OCI-LY1 (cell line): ENCODE measurements around the gene NCDN.

Experiments
- H2AFZ ChIP-seq: fragments of 200-600 bp; sonication (generic), shearing (Covaris generic); 2 replicates; pipeline ENCODE4 v1.6.0; 2014; ENCODE audit warnings: antibody characterized with exemption, mild to moderate bottlenecking, low read length
- H3F3A ChIP-seq: fragments of 200-600 bp; sonication (generic), shearing (Covaris generic); 2 replicates; pipeline ENCODE4 v1.6.0; 2014; ENCODE audit warnings: mild to moderate bottlenecking, antibody characterized with exemption, low read length, moderate library complexity; ENCODE audit not compliant: insufficient read depth
- H3K27ac ChIP-seq: fragments of 200-600 bp; sonication (generic); 2 replicates; pipeline ENCODE4 v1.5.1; 2014; ENCODE audit warnings: low read length, mixed run types, mild to moderate bottlenecking, low read depth; ENCODE audit not compliant: poor library complexity, severe bottlenecking
- H3K27me3 ChIP-seq: fragments of 200-600 bp; sonication (generic); 2 replicates; pipeline ENCODE4 v1.6.0; 2014; ENCODE audit warnings: antibody characterized with exemption, mild to moderate bottlenecking, low read length, moderate library complexity; ENCODE audit not compliant: insufficient read depth
- H3K36me3 ChIP-seq: fragments of 200-600 bp; sonication (generic); 2 replicates; pipeline ENCODE4 v1.6.1; 2014; ENCODE audit warnings: mild to moderate bottlenecking, antibody characterized with exemption, low read length, moderate library complexity, mixed read lengths; ENCODE audit not compliant: insufficient read depth
- H3K4me1 ChIP-seq: fragments of 200-600 bp; sonication (generic); 2 replicates; pipeline ENCODE4 v1.5.1; 2014; ENCODE audit warnings: mild to moderate bottlenecking, low read length, moderate library complexity; ENCODE audit not compliant: insufficient read depth, severe bottlenecking
- H3K4me2 ChIP-seq: fragments of 200-600 bp; sonication (generic), shearing (Covaris generic); 2 replicates; pipeline ENCODE4 v1.6.1; 2014; ENCODE audit warnings: low read length
- H3K4me3 ChIP-seq: fragments of 200-600 bp; sonication (generic); 2 replicates; pipeline ENCODE4 v1.5.1; 2014; ENCODE audit warnings: low read length, low read depth, mild to moderate bottlenecking, mixed read lengths; ENCODE audit not compliant: poor library complexity, severe bottlenecking
- H3K79me2 ChIP-seq: fragments of 200-600 bp; shearing (Covaris generic); 2 replicates; pipeline ENCODE4 v1.6.1; 2016; ENCODE audit warnings: mixed run types, low read length, mixed read lengths; ENCODE audit not compliant: insufficient read depth
- H3K9ac ChIP-seq: fragments of 200-600 bp; sonication (generic), shearing (Covaris generic); 2 replicates; pipeline ENCODE4 v1.6.1; 2014; ENCODE audit warnings: mild to moderate bottlenecking, low read length, mixed read lengths
- H3K9me2 ChIP-seq: fragments of 200-600 bp; sonication (generic), shearing (Covaris generic); 2 replicates; pipeline ENCODE4 v1.6.1; 2014; ENCODE audit warnings: low read depth, mild to moderate bottlenecking, low read length, mixed read lengths
- H3K9me3 ChIP-seq: fragments of 200-600 bp; shearing (Covaris generic); 2 replicates; pipeline ENCODE4 v1.6.1; 2014; ENCODE audit warnings: low read length, mixed read lengths
- H4K20me1 ChIP-seq: fragments of 200-600 bp; sonication (generic), shearing (Covaris generic); 2 replicates; pipeline ENCODE4 v1.6.0; 2016; ENCODE audit warnings: mild to moderate bottlenecking, low read length; ENCODE audit not compliant: insufficient read depth
- EZH2 ChIP-seq: fragments of 200-600 bp; sonication (generic), shearing (Covaris generic); IDR thresholded peaks from 2 replicates; pipeline ENCODE4 v1.8.0; 2017; ENCODE audit warnings: borderline replicate concordance, mixed run types, mild to moderate bottlenecking, antibody characterized with exemption, low read length, moderate library complexity, mixed read lengths
- TF ChIP-seq, protein P1 (sequence below): fragments of 200-600 bp; sonication (generic), shearing (Covaris generic); IDR thresholded peaks from 2 replicates; pipeline ENCODE4 v1.5.1; 2017; ENCODE audit warnings: mild to moderate bottlenecking, antibody characterized with exemption, low read length, moderate library complexity, mixed read lengths

NCDN gene

DNA sequence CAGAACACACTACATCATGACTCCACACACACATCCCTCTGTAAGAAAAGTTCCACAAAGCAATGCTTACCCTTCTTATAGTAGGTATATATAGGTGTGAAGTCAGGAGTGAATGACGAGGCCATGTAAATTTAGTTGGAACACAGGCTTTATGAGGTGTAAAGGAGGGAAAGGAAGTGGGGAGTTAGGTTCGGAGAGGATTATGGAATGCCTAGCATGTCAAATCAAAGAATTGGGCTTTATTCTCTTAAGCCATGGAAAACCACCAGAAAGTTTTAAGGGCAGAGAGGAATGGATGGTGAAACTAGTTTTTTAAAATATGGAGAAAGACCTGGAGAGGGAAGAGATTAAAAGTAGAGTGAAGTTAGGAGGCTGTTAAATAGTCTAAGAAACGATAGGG lies 41.8 kb downstream of the NCDN start:
- Histone ChIP-seq H3K9me2 (no peaks in the 10 kb centered on the region), H3K9ac (no peak overlapping the region), H3K4me1 (no peaks in the 10 kb centered on the region), H3K27ac (no peak overlapping the region), H3K79me2 (no peaks in the 10 kb centered on the region), H3K36me3 (peaks cover 44% of the 10 kb centered on the region), H2AFZ (no peak overlapping the region), H3K9me3 (no peaks in the 10 kb centered on the region), H3K4me3 (no peak overlapping the region), H3K4me2 (no peak overlapping the region), H3K27me3 (no peaks in the 10 kb centered on the region), H3F3A (no peaks in the 10 kb centered on the region), H4K20me1 (no peaks in the 10 kb centered on the region)
- TF ChIP-seq, protein P1, sequence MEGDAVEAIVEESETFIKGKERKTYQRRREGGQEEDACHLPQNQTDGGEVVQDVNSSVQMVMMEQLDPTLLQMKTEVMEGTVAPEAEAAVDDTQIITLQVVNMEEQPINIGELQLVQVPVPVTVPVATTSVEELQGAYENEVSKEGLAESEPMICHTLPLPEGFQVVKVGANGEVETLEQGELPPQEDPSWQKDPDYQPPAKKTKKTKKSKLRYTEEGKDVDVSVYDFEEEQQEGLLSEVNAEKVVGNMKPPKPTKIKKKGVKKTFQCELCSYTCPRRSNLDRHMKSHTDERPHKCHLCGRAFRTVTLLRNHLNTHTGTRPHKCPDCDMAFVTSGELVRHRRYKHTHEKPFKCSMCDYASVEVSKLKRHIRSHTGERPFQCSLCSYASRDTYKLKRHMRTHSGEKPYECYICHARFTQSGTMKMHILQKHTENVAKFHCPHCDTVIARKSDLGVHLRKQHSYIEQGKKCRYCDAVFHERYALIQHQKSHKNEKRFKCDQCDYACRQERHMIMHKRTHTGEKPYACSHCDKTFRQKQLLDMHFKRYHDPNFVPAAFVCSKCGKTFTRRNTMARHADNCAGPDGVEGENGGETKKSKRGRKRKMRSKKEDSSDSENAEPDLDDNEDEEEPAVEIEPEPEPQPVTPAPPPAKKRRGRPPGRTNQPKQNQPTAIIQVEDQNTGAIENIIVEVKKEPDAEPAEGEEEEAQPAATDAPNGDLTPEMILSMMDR = no peak
- TF ChIP-seq EZH2 = no peak

DNA sequence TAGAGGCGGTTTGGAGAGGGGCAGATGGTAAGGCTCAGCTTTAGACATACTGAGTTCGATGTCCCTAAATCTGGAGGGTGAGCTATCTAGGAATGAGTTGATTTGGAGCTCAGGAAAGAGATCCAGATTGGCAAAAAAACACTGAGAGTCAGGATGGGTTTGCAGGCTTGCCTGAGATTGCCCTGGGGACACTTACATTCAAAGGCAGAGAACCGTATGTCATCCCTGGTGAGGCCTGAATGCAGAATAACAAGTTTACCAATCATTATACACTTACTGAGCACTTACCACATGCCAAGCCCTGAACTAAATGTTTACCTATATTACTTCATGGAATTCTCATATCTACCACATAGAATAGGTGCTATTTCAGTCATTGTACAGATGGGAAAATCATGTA lies 43.0 kb downstream of the NCDN start:
- Histone ChIP-seq H3K4me3 (no peak overlapping the region), H3K9ac (no peak overlapping the region), H3K27ac (no peak overlapping the region), H3K4me2 (no peak overlapping the region), H3K9me2 (no peaks in the 10 kb centered on the region), H3K36me3 (peaks cover 55% of the 10 kb centered on the region), H3K4me1 (no peaks in the 10 kb centered on the region), H3K27me3 (no peaks in the 10 kb centered on the region), H3F3A (no peaks in the 10 kb centered on the region), H3K9me3 (no peaks in the 10 kb centered on the region), H2AFZ (no peak overlapping the region), H3K79me2 (no peaks in the 10 kb centered on the region), H4K20me1 (no peaks in the 10 kb centered on the region)
- TF ChIP-seq, protein P1 = no peak
- no peak for TF ChIP-seq EZH2

DNA sequence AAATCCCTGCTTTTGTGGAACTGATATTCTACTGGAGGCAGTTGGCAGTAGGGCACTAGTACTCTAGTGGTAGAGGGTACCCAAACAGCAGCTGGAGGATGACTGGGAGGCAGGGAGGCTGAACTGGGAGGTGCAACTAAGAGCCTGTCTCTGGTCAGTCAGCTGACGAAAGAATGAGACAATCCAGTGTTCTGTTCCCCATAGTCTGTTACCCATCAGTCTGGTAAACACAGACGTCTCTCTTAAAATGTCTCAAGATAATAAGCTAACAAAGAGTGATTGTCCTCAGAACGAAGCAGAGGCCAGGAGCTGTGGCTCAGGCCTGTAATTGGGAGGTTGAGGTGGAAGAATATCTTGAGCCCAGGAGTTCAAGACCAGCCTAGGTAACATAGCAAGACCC lies 45.9 kb downstream of the NCDN start:
- Histone ChIP-seq H3K4me3 (no peak overlapping the region), H3K4me1 (no peaks in the 10 kb centered on the region), H3K9ac (no peak overlapping the region), H3K4me2 (no peak overlapping the region), H3K27me3 (no peaks in the 10 kb centered on the region), H4K20me1 (no peaks in the 10 kb centered on the region), H3K9me3 (no peaks in the 10 kb centered on the region), H3K79me2 (peaks cover 17% of the 10 kb centered on the region; the same call in 1 of the 2 replicates), H3K36me3 (peaks cover 84% of the 10 kb centered on the region), H3F3A (no peaks in the 10 kb centered on the region), H3K27ac (no peak overlapping the region), H2AFZ (no peak overlapping the region), H3K9me2 (no peaks in the 10 kb centered on the region)
- TF ChIP-seq, protein P1 = no peak
- no peak for TF ChIP-seq EZH2
